ENCODE results near the gene TCF25.

DNA sequence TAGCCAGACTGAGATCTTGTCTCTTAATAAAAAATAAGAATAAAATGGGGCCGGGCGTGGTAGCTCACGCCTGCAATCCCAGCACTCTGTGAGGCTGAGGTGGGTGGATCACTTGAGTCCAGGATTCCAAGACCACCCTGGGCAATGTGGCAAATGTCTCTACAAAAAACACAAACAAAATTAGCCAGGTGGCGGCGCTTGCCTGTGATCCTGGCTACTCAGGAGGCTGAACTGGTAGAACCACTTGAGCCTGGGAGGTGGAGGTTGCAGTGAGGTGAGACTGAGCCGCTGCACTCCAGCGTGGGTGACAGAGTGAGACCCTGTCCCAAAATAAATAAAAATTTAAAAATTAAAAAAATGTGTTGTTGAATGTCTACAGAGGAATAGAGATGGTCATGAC, 72.3 kb downstream of the TCF25 start:
- TF ChIP-seq POLR2AphosphoS5 (IDR thresholded peaks at IDR 0.05; ENCODE audit: borderline replicate concordance, low read depth, low read length) (no peak), EZH2 (IDR thresholded peaks at IDR 0.05) (no peak), FOXP2 (optimal IDR thresholded peaks at IDR 0.05; ENCODE audit: control extremely low read depth, extremely low read length, insufficient read depth) (no peak)

Data from SK-N-MC (cell line).